ENCODE measurements around the gene FBXL14.

Gene FBXL14

DNA sequence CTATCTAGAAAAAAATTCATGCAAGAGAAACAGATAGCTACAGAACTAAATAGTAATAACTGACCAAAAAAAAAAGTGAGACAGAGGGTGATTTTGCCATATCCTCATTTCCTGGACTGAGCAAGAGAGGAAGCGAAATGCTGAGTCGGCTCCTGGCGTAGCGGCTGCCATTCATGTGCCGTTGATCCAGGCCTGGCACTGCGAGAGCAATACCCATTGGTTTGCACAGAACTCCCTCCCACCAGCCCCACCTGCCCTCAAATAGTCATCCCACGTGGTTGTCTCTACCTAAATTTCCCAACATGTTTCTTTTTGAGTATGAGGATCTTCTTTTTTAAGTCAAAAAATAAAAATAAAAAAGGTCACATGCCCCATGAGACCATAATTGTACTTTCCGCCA lies 25.2 kb upstream of the FBXL14 start:
- TF ChIP-seq, protein P1, sequence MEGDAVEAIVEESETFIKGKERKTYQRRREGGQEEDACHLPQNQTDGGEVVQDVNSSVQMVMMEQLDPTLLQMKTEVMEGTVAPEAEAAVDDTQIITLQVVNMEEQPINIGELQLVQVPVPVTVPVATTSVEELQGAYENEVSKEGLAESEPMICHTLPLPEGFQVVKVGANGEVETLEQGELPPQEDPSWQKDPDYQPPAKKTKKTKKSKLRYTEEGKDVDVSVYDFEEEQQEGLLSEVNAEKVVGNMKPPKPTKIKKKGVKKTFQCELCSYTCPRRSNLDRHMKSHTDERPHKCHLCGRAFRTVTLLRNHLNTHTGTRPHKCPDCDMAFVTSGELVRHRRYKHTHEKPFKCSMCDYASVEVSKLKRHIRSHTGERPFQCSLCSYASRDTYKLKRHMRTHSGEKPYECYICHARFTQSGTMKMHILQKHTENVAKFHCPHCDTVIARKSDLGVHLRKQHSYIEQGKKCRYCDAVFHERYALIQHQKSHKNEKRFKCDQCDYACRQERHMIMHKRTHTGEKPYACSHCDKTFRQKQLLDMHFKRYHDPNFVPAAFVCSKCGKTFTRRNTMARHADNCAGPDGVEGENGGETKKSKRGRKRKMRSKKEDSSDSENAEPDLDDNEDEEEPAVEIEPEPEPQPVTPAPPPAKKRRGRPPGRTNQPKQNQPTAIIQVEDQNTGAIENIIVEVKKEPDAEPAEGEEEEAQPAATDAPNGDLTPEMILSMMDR (conservative IDR thresholded peaks at IDR 0.05; ENCODE audit: low read depth, low read length), result no peak
- no peak for DNase-seq (ENCODE audit: low read depth)

DNA sequence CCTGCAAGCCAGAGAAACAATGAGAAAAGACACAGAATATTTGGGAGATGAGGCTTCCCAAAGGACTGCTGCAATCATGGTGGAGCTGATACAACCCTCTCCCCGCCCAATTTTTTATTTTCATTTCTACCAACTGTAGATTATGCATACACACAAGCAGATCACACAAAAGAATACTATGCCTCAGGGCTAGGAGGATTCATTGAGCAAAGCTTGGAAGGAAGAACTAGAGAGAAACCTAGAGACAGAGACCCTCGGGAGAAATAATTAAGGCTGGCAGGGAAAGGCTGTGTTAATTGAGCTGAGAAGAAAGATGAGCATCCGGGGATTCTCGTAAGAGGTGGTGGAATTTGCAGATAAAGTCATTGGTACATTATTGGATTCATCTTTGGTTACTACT lies 24.8 kb upstream of the FBXL14 start:
- DNase-seq (ENCODE audit: low read depth), result no peak
- no peak overlapping the region for H3K4me3 ChIP-seq (ENCODE audit: low read length)

More for the DNA sequence above, 25.2 kb upstream of the FBXL14 start:
- H3K4me3 ChIP-seq (ENCODE audit: low read length), result no peak overlapping the region

DNA sequence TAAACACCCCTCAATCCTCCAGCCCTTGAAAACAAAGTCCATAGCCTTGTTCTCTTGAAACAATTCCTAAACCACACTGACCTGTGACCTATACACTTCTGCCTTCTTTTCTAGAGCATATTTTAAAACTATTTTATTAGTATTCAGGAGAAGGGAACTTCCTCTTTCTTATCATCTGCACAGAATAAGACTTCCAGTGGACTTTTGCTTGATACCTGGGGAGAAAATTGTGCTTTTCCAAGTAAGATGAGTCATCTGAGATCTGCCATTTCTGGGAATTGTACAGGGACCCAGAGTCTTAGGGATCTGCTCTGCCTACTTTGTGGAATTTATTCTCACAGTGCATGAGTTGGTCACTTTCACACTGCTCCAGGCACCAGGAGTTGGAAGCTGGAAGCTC lies 24.1 kb upstream of the FBXL14 start:
- H3K4me3 ChIP-seq (ENCODE audit: low read length), result no peak overlapping the region
- DNase-seq (ENCODE audit: low read depth), result no peak

More for the DNA sequence above, 24.8 kb upstream of the FBXL14 start:
- TF ChIP-seq, protein P1 (conservative IDR thresholded peaks at IDR 0.05; ENCODE audit: low read depth, low read length), result no peak

DNA sequence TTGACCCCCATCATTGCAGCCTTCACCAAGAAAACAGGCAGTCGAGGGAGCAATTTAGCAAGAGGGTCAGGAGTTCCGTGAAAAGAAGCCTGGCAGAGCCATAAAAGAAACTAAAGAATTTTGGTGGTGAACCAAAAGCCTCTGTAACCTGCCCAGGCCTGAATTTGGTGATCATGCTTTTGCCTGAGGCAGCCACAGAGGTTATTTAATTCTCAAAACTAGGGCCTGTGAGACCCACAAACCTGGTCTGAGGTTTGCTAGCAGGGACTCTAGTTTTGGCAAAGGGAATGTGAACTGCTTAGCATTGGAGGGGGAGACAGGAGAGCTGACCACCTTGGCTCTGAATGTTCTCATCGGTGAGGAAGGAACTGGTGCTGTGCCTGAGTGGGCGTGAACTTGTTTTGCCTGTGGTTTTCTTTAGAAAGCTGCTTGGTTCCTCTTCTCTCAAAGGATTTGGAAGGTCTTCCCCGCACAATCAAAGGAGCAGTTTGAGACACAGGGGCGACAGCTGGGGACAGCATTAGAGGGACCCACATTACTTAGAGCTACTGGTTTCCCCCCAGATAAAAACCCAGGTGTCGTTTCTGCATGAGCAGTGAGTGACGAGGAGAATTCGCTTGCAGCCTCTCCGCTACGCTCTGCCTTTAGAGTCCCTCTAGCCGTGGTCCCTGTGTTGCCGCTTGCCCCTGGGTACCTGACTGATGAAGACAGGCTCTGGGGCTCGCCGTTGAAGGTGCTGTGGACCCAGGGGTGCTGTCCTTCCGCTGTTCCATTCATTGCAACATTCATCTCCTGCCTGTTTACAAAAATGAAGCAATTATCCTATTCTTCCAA lies 22.1 kb upstream of the FBXL14 start:
- H3K4me3 ChIP-seq (ENCODE audit: low read length), result no peak overlapping the region
- DNase-seq (ENCODE audit: low read depth), result no peak
- TF ChIP-seq, protein P1 (conservative IDR thresholded peaks at IDR 0.05; ENCODE audit: low read depth, low read length), result no peak

More for the DNA sequence above, 24.1 kb upstream of the FBXL14 start:
- TF ChIP-seq, protein P1 (conservative IDR thresholded peaks at IDR 0.05; ENCODE audit: low read depth, low read length), result no peak

DNA sequence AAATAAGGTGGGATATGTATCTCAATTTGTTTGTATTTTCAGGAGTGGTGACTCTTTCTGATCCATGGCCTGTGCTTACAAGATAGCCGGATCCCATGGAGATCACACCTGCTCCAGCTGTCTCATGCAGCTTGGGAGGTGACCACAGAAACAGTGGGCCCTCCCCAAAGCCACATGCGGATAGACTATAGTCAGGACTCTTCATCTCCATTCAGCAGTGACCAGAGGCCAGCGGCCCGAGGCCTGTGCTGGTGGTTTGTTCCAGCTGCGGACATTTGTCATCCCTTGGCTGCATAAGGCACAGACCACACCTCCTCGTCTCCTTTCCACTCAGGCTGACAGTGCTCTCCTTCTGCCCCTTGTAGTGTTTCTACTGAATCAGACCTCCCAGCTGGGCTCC lies 20.0 kb upstream of the FBXL14 start:
- TF ChIP-seq, protein P1 (conservative IDR thresholded peaks at IDR 0.05; ENCODE audit: low read depth, low read length), result no peak

DNA sequence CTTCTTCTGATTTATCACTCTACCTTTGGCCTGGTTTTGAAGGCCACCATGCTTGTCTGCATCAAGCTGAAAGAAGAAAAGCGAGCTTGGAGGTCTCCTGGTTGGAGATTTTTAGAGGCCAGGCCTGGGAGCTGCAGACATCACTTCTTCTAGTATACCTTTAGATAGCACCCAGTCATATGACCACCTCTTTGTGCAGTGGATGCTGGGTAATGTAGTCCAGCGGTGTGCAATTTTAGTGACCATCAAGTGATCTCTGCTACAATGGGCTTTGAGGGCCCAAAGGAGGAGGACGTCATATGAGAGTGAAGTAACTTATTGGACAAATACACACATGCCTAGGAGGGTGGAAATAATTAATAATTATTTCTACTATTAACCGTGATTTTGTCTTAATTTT lies 19.5 kb upstream of the FBXL14 start:
- TF ChIP-seq, protein P1 (conservative IDR thresholded peaks at IDR 0.05; ENCODE audit: low read depth, low read length), result no peak
- DNase-seq (ENCODE audit: low read depth), result no peak
- H3K4me3 ChIP-seq (ENCODE audit: low read length), result no peak overlapping the region

More for the DNA sequence above, 20.0 kb upstream of the FBXL14 start:
- no peak for DNase-seq (ENCODE audit: low read depth)
- no peak overlapping the region for H3K4me3 ChIP-seq (ENCODE audit: low read length)
